ENCODE results near the gene PCDHGB2. TPM values are rescaled to one million over a fixed set of nuclear protein-coding genes. Genes with fewer than 3 reads are reported as not detected.

PCDHGB2 gene
- polyA plus RNA-seq, 1 donor (not counting 4 experiments of a cell fraction or from before 2014, with no cell fraction given): 0.12 TPM

DNA sequence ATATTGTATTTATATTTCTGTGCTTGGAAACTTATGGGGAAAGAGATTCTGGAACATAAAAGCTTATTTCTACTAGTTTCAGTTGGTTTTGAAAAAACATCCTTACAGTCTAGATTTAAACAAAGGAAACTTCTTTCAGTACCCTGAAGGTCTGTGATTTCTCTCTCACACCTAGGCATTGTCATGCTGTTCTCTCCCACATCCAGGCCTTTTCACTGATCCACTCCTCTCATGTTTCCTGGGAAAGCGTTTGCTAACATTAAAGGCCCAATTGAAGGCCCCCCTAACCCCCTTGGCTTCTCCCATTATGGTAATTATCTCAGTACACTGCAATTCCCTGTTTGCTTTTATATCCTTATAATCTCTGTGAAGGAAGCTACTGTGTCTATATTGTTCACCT is 17.0 kb upstream of the PCDHGB2 start:
- no peaks in the 10 kb centered on the region for H4K20me1 ChIP-seq (ENCODE audit: control insufficient read depth, extremely low read depth, insufficient read depth, low read length)
- TF ChIP-seq, protein P1, sequence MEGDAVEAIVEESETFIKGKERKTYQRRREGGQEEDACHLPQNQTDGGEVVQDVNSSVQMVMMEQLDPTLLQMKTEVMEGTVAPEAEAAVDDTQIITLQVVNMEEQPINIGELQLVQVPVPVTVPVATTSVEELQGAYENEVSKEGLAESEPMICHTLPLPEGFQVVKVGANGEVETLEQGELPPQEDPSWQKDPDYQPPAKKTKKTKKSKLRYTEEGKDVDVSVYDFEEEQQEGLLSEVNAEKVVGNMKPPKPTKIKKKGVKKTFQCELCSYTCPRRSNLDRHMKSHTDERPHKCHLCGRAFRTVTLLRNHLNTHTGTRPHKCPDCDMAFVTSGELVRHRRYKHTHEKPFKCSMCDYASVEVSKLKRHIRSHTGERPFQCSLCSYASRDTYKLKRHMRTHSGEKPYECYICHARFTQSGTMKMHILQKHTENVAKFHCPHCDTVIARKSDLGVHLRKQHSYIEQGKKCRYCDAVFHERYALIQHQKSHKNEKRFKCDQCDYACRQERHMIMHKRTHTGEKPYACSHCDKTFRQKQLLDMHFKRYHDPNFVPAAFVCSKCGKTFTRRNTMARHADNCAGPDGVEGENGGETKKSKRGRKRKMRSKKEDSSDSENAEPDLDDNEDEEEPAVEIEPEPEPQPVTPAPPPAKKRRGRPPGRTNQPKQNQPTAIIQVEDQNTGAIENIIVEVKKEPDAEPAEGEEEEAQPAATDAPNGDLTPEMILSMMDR (optimal IDR thresholded peaks at IDR 0.05 in 1 of 3, IDR thresholded peaks at IDR 0.05 in 1 of 3, conservative IDR thresholded peaks at IDR 0.05 in 1 of 3; ENCODE audit: extremely low read depth in 1 of 3, insufficient read depth in 2 of 3, low read length in 3 of 3): no peak
- TF ChIP-seq EZH2 (IDR thresholded peaks at IDR 0.05; ENCODE audit: low read length): no peak
- no peaks in the 10 kb centered on the region for H3K4me1 ChIP-seq (ENCODE audit: control insufficient read depth, extremely low read depth, insufficient read depth, low read length)
- peaks cover 16% of the 10 kb centered on the region for H3K9me3 ChIP-seq (ENCODE audit: control insufficient read depth, low read depth, low read length)
- H3K9me1 ChIP-seq (ENCODE audit: control insufficient read depth, extremely low read depth, insufficient read depth, low read length): no peaks in the 10 kb centered on the region
- no peaks in the 10 kb centered on the region for H3K79me2 ChIP-seq (ENCODE audit: control insufficient read depth, insufficient read depth, low read length)
- H3K27ac ChIP-seq (ENCODE audit: control insufficient read depth, insufficient read depth, low read length): no peak overlapping the region
- H3K4me2 ChIP-seq (ENCODE audit: control insufficient read depth, extremely low read depth, insufficient read depth, low read depth, low read length): no peak overlapping the region
- no peaks in the 10 kb centered on the region for H3K36me3 ChIP-seq (ENCODE audit: control insufficient read depth in 2 of 2, extremely low read depth in 1 of 2, insufficient read depth in 2 of 2, low read length in 2 of 2)
- no peak overlapping the region for H2AFZ ChIP-seq (ENCODE audit: control insufficient read depth, low read length)
- no peak overlapping the region for H3K4me3 ChIP-seq (ENCODE audit: control insufficient read depth in 2 of 3, extremely low read depth in 1 of 3, insufficient read depth in 2 of 3, low read depth in 1 of 3, low read length in 3 of 3)
- FAIRE-seq: no peak
- DNase-seq (ENCODE audit: low read depth, low spot score): no peak
- peaks cover 11% of the 10 kb centered on the region for H3K27me3 ChIP-seq (ENCODE audit: control insufficient read depth, extremely low read depth, insufficient read depth, low read length)
- dilution Hi-C loops (cut with MboI; ENCODE audit: extremely low pct_ligation_motif_present, low sequenced_read_pairs): no loop called here
- no peak overlapping the region for H3K9ac ChIP-seq (ENCODE audit: control insufficient read depth, extremely low read depth, insufficient read depth, low read length)

DNA sequence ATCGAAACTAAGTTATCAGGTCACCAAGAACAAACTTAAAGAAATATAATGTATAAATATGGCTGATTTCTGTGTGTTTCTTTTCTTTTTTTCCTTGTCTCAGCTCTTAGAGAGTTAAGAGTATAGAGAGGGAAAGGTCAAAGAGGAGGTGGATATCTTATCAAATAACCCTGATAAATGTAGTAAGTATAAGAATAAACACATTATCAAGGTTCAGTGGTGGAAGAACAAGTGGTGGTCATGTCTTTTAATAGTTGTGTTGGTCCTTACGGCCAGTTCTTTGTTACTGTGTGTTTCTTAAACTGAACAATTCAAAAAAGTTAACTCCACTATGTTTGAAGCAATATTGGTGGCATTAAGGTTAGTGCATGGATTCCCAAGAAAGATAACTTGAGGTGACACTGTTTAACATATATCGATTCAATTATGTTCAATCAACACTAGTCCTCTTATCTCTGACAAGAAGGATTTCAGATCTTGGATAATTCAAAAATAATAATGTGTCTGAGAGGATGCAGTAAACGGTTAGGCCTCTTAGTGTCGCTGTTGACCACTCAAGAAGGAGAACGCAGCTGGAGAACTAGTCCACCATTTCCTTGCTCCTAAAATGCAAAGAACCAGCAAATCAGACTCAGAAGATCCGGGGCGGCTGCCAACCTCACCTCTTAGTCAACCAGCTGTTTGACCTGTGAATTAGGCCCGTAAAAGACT is 16.4 kb upstream of the PCDHGB2 start, which contains the start of gene PCDHGA3:
Gene PCDHGA3, plus strand, starts transcription at position 588 of the 711 bp plus-strand sequence. CDS start 205 bp downstream, outside the sequence.
- DNase-seq (ENCODE audit: low read depth, low spot score): no peak
- H3K4me2 ChIP-seq (ENCODE audit: control insufficient read depth, extremely low read depth, insufficient read depth, low read depth, low read length): peak within 1 kb of the TSS; percentile 14
- no peak within 1 kb of the TSS for H3K9ac ChIP-seq (ENCODE audit: control insufficient read depth, extremely low read depth, insufficient read depth, low read length)

More for the DNA sequence above, 16.4 kb upstream of the PCDHGB2 start, which contains the start of gene PCDHGA3:
- dilution Hi-C loops (cut with MboI; ENCODE audit: extremely low pct_ligation_motif_present, low sequenced_read_pairs): no loop called here
- no peak within 1 kb of the TSS for H3K27ac ChIP-seq (ENCODE audit: control insufficient read depth, insufficient read depth, low read length)
- no peaks in the 10 kb centered on the region for H4K20me1 ChIP-seq (ENCODE audit: control insufficient read depth, extremely low read depth, insufficient read depth, low read length)
- H3K79me2 ChIP-seq (ENCODE audit: control insufficient read depth, insufficient read depth, low read length): no peaks in the 10 kb centered on the region
- no peak for FAIRE-seq
- TF ChIP-seq EZH2 (IDR thresholded peaks at IDR 0.05; ENCODE audit: low read length): no peak
- TF ChIP-seq, protein P1 (optimal IDR thresholded peaks at IDR 0.05 in 1 of 3, IDR thresholded peaks at IDR 0.05 in 1 of 3, conservative IDR thresholded peaks at IDR 0.05 in 1 of 3; ENCODE audit: extremely low read depth in 1 of 3, insufficient read depth in 2 of 3, low read length in 3 of 3): peak; percentile 19 to 43 (median 43)
- no peaks in the 10 kb centered on the region for H3K36me3 ChIP-seq (ENCODE audit: control insufficient read depth in 2 of 2, extremely low read depth in 1 of 2, insufficient read depth in 2 of 2, low read length in 2 of 2)
- H3K27me3 ChIP-seq (ENCODE audit: control insufficient read depth, extremely low read depth, insufficient read depth, low read length): peaks cover 11% of the 10 kb centered on the region
- no peaks in the 10 kb centered on the region for H3K9me1 ChIP-seq (ENCODE audit: control insufficient read depth, extremely low read depth, insufficient read depth, low read length)
- H3K4me3 ChIP-seq (ENCODE audit: control insufficient read depth in 2 of 3, extremely low read depth in 1 of 3, insufficient read depth in 2 of 3, low read depth in 1 of 3, low read length in 3 of 3): peak within 1 kb of the TSS in 1 of 3 experiments; percentile 13
- H3K4me1 ChIP-seq (ENCODE audit: control insufficient read depth, extremely low read depth, insufficient read depth, low read length): no peaks in the 10 kb centered on the region
- H2AFZ ChIP-seq (ENCODE audit: control insufficient read depth, low read length): peak within 1 kb of the TSS; percentile 26
- H3K9me3 ChIP-seq (ENCODE audit: control insufficient read depth, low read depth, low read length): peaks cover 16% of the 10 kb centered on the region
